NCI-H1048 (cell line): ENCODE data around the gene PGP.
"Not testable (repeated sequence)": the region's sequence is repeated elsewhere in the genome, so short reads cannot be mapped to it uniquely, and the experiment has no call there.

Experiments used
- DNase-seq: peaks from one replicate; lab custom pipeline; 2025; lab: John Stamatoyannopoulos, UW

PGP gene

GRCh38 chr16:2216330-2216729, 1.7 kb upstream of the PGP start:
- DNase-seq: no peak

- no peak for DNase-seq
Measured at GRCh38 chr16:2213817-2214718, 572 bp downstream of the PGP start.

- DNase-seq: no peak
Measured at GRCh38 chr16:2212362-2213324, 2.0 kb downstream of the PGP start.

GRCh38 chr16:2211923-2212347, 2.7 kb downstream of the PGP start:
- no peak for DNase-seq

- DNase-seq: no peak
Measured at GRCh38 chr16:2210386-2211365, 4.0 kb downstream of the PGP start, which contains the start of gene BRICD5. BRICD5 (minus strand) TSS chr16:2210863; CDS start chr16:2210833, 30 bp downstream.

- no peak for DNase-seq
Measured at GRCh38 chr16:2210009-2210332, 4.7 kb downstream of the PGP start.

- no peak for DNase-seq
Measured at GRCh38 chr16:2209258-2210008, 5.2 kb downstream of the PGP start.

- DNase-seq: no peak
Measured at GRCh38 chr16:2208772-2209171, 5.9 kb downstream of the PGP start.

GRCh38 chr16:2208308-2208707, 6.3 kb downstream of the PGP start:
- DNase-seq: no peak

GRCh38 chr16:2207872-2208271, 6.8 kb downstream of the PGP start:
- DNase-seq: no peak

- no peak for DNase-seq
Measured at GRCh38 chr16:2206780-2207433, 7.7 kb downstream of the PGP start.

- no peak for DNase-seq
Measured at GRCh38 chr16:2206420-2206779, 8.2 kb downstream of the PGP start.

GRCh38 chr16:2205967-2206313, 8.7 kb downstream of the PGP start:
- DNase-seq: no peak

GRCh38 chr16:2205104-2205966, 9.3 kb downstream of the PGP start, which contains the start of gene MLST8:
MLST8 (plus strand) TSS chr16:2205454; CDS start chr16:2206086, 632 bp downstream.
- DNase-seq: peak; percentile 25

- DNase-seq: no peak
Measured at GRCh38 chr16:2204416-2205103, 10.1 kb downstream of the PGP start.

GRCh38 chr16:2203119-2203688, 11.4 kb downstream of the PGP start:
- DNase-seq: not testable (repeated sequence)

GRCh38 chr16:2200313-2200712, 14.3 kb downstream of the PGP start:
- no peak for DNase-seq

- no peak for DNase-seq
Measured at GRCh38 chr16:2199621-2200139, 15.0 kb downstream of the PGP start.
